Right lung (tissue), 5 donors: ENCODE results near the gene UBAC2. TPM values are rescaled to one million over a fixed set of nuclear protein-coding genes. Genes with fewer than 3 reads are reported as not detected.

Experiments
- DNase-seq, 2 donors: peaks; one replicate each; pipeline ENCODE4 v3.0.0-alpha.2; 2013
- polyA plus RNA-seq, 5 donors: library from polyadenylated mRNA; unstranded; fragments of 120-200 nt; gene quantifications; one replicate each; pipeline versions ENCODE4 v1.2.1 to v1.2.3, GENCODE V29; 2013; ENCODE audit warnings: inconsistent platforms in 1 of 5, low replicate concordance in 1 of 5; ENCODE audit not compliant: insufficient read length in 5 of 5, insufficient read depth in 1 of 5

The UBAC2 gene
- polyA plus RNA-seq, 5 donors: 65.7 to 73.6 (median 69.7) TPM

DNA sequence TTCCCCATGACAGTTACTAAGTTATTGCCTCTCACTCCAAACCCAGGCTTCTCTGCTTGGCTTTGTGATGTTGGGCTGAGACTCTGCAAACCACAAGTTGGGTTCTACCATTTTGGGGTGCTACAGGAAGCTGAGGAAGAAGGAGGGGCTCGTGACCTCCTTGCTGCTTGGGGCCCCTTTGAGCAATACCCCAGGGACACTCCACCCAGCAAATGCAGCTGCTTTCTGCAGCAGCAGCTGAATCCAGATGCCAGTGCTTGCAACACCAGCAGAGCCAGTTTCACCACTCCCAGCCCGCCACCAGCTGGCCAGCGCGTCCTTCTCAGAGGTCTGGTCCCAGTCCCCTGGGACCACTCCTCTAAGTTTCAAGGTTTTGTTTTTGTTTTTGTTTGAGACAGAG lies 22.0 kb upstream of the UBAC2 start:
- no peak for DNase-seq

DNA sequence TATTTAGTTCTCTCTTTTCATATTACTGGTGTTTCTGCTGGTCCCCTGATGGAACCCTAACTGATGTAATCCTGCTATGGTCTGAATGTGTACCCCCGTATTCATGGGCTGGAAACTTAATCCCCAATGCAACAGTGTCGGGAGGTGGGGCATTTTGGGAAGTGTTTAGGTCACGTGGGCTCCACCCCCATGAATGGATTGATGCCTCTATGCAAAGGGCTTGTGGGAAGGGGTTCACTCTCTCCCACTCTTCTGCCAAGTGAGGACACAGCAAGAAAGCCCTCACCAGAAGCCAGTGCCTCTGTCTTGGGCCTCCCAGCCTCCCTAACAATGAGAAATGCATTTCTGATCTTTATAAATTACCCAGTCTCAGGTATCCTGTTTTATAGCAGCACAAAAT lies 21.2 kb upstream of the UBAC2 start:
- no peak for DNase-seq

DNA sequence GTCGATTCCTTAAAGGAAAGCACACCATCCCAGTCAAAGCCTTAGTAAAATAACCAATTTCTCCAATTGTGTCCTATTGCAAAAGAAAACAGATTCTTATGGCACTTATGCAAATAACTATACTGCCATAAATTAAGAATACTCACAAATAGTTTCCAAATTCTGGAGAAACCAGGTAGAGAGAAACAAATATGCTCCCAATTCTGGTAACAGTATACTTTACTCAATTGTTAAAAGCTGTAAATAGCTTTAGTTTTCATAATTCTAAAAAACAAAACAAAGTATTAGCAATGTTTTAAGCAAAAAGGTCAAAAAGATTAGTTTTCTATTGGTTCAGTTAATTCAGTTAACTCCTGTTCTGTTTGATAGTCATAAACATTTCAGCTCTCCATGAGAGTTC lies 18.2 kb upstream of the UBAC2 start:
- DNase-seq: no peak

DNA sequence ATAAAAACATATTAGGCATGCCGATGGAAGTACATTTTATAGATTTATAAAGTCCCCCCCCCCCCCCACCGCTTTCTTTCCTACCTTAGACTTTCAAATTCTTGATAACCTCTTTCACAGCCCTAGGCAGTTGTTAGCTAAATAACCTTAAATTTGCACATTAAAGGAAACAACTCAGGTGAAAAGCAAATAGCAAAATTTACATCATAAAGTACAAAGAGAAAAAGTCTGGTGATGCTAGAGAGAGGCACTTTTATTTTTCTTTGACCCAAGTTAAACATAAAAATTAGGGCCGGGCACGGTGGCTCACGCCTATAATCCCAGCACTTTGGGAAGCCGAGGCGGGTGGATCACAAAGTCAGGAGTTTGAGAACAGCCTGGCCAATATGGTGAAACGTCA lies 15.0 kb upstream of the UBAC2 start:
- no peak for DNase-seq

DNA sequence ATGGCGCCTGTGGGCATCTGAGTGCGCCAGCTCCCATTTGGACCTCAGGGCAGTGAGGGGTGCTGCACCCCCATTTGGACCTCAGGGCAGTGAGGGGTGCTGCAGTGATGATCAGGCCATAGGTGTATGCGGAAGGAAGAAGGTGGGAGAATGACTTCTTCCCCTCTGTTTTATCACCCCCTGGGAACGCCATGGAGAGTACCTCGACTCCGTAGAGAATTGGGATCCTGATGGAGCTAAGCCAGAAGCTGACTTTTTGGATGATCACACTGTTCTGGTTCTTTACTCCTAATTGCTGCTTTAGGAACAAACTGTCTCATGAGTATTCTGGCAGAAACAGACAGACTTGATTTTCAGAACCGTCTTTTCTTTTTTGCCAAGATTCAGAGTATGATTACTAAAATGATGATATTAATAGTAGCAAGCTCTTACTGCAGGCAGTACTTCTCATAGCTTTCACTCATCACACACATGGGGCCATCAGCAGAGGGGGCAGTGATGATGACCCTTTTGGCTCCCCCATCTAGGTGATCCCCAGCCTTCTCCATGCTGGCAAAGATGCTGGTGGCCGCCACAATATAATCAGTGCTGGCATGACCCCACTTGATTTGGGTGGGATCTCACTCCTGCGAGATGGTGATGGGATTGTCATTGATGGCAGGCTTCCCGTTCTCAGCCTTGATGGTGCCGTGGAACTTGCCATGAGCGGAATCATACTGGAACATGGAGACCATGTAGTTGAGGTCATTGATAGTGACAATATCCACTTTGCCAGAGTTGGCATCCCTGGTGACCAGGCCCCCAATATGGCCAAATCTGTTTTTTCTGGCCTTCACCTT lies 10.3 kb upstream of the UBAC2 start:
- DNase-seq: no peak

DNA sequence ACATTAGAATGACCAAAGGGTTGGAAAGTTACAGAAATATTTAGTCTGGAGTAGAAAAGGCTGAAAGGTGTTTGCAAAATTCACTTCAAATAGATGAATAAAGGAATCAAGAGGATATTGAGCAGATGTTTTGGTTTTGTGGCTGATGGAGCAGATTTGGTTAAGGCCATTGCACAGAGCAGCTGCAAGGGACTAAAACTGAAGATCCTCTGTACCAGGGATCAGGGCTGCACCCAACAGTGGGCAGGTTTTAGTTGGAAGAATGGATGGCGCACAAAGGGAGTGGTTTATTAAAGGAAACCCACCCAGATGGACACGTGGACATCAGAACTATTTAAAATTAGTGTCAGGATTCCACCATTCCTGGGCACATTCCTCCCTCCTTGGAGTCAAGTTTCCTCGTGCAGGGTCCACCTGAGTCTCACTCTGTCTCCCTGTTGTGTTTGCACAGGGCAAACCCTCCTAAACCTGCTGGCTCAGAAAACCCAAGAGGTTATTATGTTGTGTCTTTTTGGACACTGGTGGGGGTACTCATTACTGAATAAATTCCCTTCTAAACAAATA lies 9.2 kb upstream of the UBAC2 start:
- DNase-seq: no peak

DNA sequence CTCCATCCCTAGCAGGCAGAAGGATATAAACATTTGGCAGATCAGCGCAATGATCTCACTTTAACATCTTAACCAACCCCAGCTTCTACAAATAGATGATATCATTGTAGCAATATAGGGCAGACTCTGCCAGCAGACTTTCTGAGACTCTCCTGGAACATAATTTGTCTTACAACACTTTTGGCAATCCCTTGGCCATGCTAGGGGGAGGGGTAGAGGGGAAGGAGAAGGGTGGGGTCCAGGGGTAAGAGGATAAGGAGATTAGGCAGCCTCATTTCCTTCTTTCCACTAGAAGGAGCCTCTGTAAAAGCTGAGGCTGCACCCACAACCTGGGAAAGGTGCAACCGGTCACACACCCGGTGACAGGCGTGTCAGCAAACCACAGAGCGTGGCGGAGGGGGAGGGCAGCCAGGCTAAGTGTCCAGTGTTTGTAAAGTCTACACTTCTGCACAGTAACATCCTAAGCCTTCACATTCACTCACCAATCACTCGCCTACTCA lies 8.7 kb upstream of the UBAC2 start:
- DNase-seq: no peak

DNA sequence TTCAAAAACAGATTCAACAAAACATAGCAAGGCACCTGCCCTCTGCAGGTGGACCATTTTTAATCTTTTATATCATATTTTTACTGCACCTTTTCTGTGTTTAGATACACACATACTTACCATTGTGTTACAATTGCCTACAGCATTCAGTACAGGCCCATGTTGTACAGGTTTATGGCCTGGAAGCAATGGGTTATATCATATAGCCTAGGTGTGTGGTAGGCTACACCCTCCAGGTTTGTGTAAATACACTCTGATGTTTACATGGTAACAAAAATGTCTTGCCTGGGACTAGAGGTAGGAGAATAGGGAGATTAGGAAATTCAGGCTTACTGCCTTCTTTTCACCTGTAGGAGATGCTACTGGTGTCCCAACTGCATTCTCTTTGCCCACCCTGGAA lies 8.2 kb upstream of the UBAC2 start:
- no peak for DNase-seq

DNA sequence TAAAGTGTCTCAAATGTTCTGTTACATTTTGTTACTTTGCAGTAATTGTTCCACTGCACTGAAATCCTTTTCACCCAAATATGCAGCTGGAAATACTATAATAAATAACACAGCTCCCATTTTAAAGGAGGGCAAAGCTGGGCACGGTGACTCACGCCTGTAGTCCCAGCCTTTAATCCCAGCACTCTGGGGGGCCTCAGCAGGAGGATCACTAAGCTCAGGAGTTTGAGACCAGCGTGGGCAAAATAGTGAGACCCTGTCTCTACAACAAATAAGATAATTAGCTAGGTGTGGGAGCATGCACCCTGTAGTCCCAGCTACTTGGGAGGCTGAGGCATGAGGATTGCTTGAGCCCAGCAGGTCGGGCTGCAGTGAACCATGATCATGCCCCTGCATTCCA lies 7.5 kb upstream of the UBAC2 start:
- no peak for DNase-seq

DNA sequence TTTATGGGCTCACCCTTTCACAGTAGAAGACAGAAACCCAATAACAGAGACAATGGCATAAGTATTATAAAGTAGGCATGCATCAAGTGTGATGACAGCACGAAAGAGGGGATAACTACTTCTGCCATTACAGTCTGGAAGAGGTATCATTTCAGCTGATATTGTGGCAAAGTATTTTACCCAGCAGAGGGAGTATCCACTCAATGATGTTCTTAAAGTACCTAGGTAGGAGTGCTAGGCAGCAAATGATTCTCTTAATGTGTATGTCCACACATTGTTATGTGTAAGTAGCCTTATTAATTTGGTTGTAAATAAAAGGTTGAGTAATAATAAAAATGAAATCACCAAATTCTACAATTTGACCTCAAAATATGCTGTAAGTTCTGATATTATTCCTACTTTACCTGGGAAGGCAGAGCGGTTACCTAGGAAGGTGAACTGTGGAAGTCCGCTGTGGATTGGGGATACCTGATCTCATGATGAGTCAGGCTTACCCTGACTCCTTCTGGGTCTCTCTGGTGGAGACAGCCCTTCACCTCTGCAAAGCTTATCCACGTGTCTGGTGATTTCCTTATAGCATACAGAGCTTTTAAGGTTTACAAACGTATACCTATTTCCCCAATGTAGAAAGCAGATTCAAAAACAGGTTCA lies 4.1 kb upstream of the UBAC2 start:
- DNase-seq: no peak

DNA sequence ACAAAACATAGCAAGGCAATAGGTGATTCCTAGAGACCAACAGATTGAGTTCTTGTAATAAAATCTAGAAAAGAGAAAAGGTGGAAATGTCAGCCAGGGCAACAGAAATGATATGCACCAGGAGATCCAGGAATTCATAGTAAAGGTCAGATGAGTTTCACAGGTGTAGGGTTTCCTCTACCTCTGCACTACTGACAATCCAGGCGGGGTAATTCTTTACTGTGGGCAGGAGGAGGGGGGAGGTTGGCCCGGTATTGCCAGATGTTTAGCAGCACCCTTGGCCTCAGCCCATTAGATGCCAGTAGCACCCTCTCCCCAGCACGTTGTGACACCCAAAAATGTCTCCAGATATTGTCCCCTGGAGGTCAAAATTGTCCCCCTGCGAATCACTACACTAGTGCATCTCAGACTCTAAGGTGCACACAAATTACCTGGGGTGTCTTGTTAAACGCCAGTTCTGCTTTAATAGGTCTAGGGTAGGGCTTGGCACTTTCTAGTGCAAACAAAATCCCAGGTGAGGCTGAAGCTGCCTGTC lies 3.5 kb upstream of the UBAC2 start:
- DNase-seq: no peak

DNA sequence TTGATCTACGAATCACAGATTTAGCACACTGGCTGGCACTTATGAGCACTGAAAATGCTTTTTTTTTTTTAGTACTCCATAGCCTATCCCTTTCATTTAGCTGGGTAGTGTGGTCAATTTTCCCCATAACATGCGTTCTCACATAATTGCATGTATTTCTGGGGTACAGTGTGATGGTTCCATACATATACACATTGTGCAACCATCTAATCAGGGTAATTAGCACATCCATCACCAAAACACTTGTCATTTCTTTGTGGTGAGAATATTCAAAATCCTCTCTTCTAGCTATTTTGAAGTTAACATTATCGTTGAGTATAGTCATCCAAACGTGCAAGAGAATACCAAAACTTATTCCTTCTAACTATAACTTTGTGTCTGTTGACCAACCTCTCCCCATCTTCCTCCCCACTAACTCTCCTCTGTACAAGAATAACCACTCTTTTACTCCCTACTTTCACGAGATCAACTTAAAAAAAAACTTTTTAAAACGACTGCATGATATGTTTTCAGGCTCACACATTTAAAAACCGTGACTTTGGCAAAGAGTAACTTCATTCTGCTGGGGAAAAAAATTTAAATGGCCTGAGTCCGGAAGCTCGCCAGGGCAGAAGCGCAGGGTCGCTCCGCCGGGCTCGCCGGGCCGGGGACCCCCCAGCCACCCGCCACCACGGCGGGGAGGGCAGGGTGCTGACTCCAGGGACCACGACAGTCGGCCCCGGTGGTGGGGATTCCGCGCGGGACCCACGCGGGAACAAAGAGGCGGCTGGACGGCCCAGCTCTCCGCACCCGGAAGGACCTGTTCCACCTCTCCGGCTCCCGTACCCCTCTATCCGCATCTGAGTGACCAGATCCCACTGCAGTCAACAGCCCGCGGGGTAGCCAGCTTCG lies 868 bp upstream of the UBAC2 start:
- DNase-seq: no peak

DNA sequence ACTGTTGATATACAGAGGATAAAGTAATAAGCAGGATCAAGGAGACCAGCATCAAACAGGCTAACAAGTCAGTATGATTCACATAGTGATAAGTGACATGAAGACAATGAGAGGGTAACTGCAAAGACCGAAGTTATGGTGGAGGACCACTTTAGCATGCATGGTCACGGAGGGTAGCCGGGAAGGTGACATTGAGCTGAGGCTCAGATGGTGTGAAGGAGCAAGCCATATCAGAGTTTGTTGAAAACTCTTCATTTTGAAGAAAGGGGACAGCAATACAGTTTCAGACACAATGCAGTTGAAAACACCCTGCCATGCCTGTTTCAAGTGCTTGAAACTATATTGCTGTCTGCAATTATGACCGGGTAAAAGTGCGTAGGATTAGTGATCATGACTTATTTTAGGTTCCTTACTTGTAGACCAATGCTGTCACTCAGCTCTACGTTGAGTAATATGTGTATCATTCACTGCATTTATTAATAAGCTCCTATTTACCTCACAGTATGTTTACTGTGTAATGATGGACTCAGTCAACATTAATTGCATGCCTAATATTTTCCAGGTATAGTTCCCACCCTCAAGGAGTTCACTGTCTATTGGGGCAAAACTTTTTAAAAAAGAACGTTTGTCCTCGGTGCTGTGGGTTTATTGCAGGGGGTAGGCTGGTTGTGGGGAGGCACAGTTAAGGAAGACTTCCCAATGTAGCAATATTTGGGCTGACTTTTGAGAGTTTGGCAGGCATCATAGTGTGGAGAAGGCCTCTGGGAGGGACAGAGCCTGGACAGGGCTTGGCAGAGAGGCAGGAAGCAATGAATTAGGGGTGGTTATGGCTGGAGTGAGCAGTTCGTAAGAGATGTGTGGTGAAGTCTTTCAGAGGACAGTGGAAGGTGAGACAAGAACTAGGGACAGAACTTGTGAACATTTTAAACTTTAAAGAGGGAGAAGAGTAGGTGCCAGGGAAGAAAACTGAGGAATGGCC lies 3.2 kb downstream of the UBAC2 start:
- DNase-seq: no peak

DNA sequence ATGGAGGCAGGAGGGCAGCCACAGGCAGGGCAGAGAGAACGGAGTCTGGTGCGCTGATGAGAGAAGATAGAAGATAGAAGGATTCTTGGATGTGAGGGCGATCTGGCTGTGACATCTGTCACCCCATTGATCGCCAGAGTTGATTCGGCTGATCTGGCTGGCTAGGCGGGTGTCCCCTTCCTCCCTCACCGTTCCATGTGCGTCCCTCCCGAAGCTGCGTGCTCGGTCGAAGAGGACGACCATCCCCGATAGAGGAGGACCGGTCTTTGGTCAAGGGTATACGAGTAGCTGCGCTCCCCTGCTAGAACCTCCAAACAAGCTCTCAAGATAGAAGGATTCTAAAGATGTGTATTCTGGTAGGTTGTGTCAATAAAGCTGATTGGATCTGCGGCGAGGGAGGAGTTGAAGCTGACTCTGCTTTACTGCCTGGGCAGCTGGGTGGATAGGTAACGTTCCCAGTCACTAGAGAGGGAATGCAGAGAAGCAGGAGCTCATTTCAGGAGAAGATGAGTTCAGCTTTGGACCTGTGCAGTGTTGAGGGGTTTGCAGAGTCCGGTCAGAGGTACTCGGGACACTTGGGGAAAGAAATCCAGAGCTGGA lies 5.1 kb downstream of the UBAC2 start:
- no peak for DNase-seq

DNA sequence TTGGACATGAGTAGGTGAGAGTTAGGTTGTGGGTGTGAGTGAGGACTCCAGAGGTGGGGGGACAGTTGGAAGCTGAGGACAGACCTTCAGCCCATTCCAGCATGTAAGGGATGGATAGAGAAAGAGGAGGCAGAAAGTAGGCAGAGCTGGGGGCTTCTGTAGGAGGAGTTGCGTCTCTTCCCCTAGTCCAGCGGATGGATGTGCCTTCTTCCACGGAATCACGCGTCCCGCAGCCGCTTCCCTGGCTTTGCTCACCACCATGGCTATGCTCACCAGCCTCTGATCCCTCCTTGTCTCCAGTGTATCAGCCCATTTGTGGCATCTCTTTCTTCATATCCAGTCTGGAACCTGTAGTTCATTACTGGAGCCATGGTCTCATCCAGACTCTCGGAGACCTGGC lies 5.6 kb downstream of the UBAC2 start:
- no peak for DNase-seq

DNA sequence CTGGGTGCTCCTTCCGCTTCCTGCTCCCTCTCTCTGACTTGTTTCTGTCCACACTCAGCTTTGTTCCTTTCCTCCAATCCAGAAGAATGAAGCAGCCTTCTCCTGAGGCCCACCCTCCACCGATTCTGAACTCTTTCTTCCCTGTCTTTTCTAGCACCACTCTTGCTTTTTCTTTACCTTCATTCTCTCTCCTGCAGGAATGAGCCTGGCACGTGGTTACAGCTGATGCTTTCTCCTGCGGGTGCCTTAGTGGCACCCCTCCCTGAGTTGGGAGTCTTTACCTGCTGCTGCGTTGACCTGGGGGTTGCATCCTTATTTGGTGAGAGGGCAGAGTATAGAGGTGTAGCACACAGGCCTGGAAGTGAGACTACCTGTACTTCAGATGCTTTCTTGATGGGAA lies 6.2 kb downstream of the UBAC2 start:
- DNase-seq: no peak

DNA sequence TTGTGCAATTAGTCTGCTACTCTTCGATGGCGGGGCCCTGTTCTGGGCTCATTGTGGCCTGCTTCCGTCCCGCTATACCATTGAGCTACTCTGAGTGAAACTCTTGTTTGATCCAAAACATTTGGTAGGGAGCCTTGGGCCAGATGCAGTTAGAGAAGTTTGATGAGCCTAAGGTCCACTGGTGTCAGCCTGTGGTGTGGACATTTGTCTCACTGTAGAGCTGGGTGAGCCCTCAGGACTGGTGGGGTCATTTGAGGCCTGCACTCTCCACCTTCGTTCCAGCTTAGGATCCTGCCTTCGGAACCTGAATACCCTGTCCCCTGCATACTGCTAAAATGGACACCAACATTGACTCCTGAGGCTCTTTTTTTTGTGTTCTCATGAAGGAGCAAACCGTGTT lies 6.9 kb downstream of the UBAC2 start:
- DNase-seq: no peak

DNA sequence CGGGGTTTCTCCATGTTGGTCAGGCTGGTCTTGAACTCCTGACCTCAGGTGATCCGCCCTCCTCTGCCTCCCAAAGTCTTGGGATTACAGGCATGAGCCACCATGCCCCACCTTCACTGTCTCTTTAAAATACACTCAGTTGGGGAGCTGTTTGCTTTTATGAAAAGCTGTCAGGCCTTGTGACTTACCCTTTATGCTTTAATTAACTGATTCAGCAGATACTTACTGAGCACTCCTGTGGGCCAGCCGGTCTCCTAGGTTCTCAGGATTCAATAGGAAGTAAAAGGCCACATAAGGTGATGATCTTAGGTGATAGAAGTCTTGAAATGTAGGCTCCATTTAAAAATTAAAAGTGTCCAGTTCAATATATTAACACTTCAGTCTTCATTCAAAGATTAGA lies 7.5 kb downstream of the UBAC2 start:
- DNase-seq: no peak

DNA sequence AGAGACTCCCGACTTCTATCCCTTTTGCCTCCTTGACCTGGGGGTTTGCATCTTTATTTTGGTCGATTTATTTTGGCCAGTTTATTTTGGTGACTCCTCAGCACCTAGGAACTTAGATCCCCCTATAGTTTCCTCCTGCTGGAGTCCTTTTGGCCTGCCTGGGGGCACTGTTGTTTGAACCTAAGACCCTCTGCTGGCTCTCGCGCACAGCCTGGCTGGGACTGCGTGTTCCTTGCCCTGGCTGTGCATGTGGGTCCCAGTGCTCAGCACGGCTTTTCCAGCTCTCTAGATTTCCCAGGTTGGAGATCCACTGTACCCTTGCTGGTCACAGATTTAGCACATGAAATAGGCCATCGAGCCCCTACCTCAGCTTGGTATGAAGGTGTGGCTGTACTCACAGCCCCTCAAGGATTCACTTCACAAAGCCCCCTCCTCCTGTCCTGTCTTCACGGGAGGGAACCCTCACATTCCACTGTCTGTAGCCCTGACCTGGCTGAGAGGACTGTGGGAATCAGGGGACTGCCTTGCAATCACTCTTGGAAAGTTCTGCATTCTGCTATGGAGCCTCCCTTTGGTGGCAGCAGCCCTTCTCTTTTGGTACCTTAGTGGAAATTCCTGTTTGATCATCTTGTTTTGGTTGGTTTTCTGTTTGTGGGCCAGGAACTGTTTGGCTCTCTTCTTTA lies 8.3 kb downstream of the UBAC2 start:
- no peak for DNase-seq
